Astrocyte of the hippocampus (primary cell): ENCODE data around the gene TRPC6.
A peak's percentile ranks its signal among the peaks of the same experiment; 100 is the strongest.

Source experiments
- DNase-seq: peaks from one replicate; pipeline ENCODE4 v3.0.0; 2011; ENCODE audit warnings: low read depth, low spot score

The TRPC6 gene

DNA sequence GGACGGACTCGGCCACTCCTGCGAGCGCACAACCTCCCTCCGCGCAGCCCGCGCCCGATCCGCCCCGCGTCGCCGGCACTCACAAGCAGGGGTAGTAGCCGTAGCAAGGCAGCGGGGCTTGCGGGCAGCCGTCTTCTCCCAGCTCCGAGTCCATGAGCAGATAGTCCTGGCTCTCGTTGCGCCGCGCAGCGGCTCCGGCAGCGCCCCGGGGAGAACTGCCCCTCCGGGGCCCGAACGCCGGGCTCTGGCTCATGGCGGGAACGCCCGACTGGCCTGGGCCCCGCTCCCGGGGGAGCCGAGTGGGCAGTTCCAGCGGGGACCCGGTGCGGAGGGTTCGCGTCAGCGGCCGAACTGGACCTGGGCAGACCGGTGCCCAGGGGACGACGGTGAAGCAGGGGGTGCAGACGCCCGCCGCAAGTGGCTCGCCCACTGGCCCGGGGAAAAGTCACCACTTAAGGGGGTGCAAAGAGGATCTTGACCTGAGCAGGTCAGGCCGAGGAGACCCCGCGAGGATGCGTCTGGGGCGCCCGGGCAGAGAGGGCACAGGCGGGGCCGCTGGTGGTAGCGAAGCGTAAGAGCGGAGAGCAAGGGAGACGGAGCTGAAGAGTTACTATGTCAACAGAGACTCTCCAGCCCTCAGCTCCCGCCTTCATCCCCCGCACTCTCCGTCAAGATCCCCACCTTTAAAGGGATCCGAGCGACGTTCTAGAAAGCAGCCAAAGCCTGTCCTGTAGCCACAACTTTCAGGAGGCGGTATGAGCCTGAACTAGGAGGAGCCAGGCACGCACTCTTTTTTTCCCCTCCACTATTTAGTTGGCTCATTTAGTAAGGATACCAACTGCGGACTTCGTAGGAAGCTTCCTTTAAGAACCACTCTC is at the start of gene TRPC6:
Gene TRPC6, minus strand, starts transcription at position 757 of the 878 bp plus-strand sequence. Its CDS starts 504 bp downstream, at position 253.
- peak; percentile 60 for DNase-seq

DNA sequence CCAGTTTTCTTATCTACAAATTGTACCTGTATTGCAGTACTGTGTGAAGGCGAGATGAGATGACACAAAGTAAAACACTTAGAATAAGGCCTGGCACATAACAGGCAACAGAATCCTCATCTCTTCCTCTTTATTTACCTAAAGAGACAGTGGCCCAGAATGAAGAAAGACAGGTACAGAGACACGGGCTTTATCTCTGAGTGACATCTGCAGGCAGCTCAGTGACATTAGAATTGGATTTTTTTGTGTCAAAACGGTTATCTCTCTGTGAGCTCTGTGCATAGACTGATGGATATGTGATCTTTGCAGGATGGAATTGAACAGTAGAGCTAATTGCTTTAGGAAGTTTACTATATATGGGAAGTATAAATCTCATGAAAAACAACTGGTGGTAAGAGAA is 36.2 kb upstream of the TRPC6 start:
- no peak for DNase-seq

DNA sequence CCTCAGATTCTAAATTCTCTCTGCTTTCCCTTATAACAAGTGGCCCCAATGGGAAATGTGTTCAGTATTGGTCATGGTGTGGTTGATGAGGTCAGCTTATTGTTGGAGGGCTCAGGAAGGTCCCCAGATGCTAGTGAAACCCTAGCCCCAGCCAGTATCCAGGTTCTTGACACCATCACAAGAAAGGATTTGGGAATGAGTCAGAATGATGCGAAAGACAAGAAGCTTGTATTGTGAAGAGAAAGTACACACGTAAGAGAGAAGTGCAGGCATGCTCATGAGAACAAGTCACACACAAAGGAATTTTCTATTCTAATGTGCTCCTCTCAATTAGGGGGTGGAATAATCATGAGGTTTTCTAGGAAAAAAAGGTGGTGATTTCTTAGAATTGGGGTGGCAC is 34.9 kb upstream of the TRPC6 start:
- peak; percentile 71 for DNase-seq

DNA sequence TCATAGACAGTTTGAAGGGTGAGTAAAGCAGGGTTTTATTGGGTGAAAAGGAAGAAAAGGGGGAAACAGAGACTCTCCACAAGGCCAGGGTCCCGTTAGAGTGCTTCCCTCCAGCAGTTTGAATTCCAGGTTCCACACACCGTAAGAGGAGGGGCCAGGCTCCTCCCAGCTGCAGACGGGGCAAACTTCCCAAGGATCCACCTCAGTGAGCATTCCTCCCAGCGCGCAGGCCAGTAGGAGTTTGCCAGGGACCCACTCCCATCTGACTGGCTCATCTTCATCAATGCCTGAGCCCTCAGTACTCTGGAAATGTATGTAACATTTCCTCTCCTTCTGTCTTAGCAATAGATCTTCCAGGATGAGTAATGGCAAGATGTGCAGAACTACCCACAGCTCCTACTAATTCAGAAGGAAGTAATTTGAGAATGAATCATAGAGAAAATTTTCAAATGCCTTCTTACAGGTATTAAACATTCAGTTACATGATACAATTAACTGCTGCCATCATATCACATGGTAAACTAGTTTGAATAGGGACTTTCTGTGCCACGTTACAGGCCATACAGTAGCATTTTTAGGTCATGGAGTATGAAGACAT is 34.0 kb upstream of the TRPC6 start:
- peak; percentile 11 for DNase-seq

DNA sequence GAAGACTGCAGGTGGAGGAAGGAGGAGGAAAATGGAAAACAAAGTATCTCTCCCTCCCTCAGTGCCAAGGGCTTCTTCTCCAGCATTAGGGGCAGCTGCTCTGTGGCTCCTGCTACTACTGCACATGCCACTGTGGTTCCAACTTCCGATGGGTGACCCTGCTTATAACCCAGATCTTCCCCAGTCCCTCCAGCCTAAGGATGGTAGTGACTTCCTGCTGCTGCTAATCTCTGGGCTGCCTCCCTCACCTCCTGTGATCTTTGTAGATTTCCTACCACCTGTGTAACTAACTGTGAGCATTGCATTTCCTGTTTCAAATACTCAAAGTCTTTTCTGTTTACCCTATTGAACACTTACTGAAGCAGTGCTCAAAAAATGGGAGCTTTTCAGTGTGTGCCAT is 28.7 kb upstream of the TRPC6 start:
- no peak for DNase-seq

DNA sequence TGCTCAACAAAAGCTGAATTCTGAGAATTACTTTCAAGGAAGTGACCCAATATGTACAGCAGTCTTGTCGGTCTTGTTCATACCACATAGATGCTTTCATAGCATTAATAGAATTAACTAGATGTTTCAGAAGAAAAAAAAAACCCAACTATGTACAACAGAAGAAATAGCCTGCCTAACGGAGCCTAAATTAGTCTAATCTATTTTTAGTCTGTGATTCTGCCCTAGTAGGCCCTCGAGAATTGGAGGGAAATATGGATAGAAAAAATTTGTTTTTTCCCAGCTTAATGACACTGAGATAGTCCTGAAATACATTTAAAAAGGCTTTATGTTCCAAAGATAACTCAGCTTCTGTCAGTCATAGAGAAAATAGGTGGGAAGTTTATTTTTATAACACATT is 17.1 kb upstream of the TRPC6 start:
- DNase-seq, result no peak

DNA sequence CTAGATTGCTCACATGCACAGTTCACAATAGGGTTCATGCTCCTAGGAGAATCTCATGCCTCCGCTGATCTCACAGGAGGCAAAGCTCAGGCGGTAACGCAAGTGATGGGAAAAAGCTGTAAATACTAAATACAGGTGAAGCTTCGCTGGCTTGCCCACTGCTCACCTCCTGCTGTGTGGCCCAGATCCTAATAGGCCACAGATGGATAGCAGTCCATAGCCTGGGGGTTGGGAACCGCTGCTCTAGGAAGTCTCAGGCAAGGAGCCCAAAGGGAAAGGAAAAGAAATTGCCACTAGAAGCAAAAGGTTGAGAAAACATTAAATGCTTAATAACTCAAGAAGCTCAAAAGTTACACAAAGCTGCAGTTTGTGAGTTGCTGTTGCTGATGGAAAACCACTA is 3.2 kb upstream of the TRPC6 start:
- DNase-seq, result no peak

DNA sequence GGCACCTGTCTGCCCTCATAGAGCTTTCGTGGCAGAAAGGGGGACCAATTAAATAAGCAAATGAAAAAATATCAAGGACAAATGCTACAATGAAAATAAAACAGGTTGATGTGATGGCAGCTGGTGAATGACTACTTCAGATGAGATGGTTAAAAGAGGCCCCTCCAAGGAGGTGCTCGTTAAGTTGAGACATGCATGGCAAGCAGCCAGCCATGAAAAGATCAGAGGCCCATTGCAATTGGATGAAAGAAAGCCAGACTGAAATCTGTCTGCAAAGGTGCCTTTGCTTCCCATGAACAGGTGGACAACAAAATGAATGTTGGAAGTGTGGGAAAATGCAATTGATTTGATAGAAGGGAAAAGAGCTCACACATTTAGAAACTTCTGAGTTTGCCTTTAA is 848 bp upstream of the TRPC6 start:
- DNase-seq, result peak; percentile 13

DNA sequence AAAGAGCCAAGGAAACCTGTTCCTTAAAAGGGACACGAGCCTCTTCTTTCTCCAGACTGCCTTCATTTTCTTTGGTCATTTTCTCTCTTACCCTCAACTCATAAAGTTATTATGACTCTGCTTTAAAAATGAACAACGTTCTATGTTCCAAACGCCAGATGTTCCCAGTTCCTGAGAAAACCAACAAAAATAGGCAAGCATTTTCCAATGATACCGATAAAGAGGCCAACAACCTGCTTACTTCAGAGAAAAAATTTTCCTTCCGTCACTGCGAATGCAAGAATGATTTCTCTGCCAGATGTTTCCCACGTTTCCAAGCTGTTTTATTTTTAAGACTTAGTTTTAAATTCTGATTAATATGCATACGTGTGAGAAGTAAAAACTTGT is 315 bp upstream of the TRPC6 start:
- DNase-seq, result no peak

DNA sequence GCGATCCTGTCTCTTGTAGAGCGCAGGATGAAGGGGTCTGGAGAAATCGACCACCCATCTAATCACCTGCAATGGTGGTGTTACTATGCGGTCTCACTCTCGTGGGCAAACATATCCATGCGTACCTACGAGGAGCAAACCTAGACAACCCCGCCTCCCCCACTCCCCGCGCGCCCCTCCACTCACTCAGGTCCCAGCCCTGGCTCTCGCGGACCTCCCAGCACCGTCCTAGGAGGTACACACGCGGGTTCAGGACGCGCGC is 887 bp downstream of the TRPC6 start:
- no peak for DNase-seq

DNA sequence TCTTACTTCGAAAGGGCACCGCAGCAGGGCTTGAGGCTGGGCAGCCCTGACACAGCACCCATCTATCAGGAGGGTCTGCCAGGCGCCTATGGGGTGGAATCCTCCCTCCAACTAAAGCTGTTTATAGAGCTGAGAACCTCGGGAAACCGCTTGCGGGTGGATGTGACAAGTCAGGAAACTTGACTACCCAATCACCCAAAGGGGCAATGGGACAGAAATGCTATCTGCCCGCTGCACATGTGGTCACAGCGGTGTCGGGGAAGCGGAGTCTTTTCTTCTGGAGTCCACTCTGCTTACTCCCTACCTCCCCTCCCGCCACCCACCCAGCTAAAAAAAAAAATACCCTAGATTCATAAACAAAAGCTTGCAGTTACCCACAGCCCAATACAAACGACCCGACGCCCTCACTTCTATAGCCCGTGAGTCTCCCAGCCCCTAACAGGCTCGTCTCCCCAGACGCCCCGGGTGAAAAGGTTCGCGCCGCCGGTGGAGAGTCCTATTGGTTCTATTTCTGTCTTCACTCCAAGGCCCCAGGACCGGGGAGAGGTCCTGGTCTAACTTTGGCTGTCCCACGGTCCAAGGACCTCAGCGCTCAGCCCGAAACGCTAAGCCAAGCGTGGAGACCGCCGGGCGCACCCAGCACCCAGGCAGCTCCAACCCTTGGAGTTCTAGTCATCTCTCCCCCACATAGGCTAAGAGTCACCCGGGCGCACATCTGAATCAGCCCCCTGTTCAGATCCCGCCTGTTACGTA is 1.4 kb downstream of the TRPC6 start:
- DNase-seq, result peak; percentile 40

DNA sequence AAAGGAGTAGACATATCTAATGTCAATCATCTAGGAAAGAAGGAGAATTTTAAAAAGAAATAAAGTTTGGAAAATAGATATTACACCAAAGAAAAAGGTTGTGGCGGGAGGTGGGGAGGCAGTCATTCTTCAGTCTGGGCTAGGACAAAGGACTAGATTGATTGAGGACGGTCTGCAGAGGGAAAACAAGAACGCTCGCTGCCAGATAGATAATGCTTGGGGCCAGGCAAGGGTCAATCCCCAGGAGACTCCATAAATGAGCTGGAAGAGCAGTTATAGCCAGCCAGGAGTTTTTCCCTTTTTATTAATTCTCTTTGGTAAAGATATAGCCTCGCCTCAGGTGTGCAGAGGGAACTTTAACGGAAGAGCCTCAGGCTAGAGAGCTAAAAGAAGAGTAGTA is 6.3 kb downstream of the TRPC6 start:
- no peak for DNase-seq

DNA sequence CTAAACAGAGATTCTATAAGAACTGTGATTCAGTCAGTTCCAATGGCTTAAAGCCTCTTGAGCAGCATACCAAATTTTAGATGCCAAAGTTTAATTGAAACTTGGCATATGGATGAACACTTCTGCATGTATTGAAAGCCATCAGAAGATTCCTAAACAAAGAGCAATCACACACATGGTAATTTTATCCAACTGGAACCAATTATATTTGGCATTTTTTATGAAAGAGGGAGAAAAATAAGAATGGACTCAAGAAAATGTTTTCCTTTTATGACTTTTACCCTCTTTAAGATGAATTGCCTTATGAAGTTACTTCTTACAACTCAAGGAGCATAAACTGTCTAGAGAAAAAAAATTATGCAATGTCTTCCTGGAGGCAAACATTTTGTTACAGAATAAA is 7.4 kb downstream of the TRPC6 start:
- DNase-seq, result no peak

DNA sequence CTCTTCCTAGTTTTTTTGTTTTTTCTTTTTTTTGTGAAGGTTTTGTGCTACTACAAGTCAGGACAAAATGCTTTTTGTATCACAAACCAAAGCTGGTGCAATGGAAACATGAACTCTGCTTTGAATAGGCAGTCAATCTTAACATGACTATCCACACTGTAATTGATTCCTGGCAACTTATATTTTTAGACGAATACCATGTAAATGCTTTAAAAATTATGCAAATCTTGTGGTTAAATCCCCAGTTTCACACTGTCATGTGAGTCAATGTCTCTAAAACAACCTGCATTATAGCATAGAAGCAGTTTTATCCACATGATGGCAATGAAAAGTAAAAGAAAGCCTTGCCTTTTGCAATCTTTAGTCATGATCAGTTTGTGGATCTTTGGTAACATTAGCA is 8.9 kb downstream of the TRPC6 start:
- DNase-seq, result peak; percentile 7

DNA sequence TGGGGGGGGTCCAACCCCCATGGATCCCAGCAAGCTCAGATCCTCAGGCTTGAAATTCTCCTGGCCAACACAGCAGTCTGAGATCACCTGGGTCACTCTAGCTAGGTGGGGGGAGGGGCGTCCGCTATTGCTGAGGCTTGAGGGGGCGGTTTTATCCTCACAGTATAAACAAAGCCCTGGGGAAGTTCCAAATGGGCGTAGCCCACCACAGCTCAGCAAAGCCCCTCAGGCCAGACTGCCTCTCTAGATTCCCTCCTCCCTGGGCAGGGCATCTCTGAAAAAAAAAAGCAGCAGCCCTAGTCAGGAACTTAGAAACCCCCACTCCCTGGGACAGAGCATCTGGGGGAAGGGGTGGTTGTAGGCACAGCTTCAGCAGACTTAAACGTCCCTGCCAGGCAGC is 16.7 kb downstream of the TRPC6 start:
- DNase-seq, result no peak

DNA sequence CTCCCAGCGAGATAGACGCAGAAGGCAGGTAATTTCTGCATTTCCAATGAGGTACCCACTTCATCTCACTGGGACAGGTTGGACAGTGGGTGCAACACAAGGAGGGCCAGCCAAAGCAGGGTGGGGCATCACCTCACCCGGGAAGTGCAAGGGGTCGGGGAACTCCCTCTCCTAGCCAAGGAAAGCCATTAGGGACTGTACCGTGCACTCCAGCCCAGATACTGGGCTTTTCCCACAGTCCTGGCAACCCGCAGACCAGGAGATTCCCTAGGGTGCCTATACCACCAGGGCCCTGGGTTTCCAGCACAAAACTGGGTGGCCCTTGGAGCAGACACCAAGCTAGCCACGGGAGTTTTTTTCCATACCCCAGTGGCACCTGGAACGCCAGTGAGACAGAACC is 17.2 kb downstream of the TRPC6 start:
- DNase-seq, result no peak

DNA sequence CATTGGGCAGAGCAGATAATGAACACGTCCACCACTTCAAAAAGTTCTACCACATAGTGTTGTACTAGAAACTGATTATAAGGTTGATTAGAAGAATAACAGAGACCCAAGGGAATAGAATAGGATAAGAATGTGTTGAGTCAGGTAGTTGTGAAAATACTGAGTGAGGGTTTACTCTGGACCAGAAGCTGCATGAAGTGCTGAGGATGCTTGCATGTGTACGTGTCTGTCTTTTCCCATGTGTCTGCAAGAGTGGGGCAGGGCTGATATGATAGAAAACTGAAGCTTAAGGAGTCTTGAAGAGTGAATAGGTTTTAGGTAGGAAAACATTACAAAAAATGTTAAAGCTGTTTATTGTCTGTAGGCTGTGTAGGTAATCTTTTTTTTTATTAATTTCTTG is 20.6 kb downstream of the TRPC6 start:
- no peak for DNase-seq

DNA sequence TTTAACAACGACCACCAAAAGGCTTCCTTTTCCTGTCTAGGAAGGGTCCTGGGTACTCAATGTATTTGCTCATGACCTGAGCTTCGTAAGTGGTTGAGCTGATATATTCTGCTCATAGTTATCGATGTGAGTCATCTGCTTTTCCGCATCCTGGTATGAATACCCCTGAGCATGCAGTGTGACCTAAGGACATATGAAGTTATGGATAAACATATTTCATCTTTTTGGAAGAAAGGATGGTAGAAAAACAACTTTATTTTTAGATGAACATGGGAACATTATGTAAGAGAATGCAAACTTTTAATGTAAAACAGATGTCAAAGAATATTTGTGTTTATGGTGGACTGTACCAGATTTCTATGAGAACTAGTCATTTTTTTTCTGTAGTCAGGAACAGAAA is 28.4 kb downstream of the TRPC6 start:
- DNase-seq, result no peak

DNA sequence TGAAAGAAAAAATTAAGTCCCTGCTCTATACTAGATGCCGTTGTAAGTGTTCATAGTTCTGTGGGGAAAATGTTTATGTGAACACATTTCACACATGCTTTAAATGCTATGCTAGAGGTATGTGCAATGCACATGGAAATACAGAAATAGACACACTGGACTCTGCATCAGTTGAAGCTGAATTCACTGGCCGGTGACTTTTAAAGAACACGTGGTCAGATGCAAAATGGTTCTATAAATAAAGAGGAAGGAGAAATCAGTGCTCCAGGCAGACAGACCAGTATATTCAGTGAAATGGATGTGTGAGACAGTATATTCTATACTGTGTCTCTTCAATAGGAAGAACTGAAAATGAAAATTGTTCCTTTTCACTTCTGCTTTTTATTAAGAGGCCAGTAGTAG is 29.9 kb downstream of the TRPC6 start:
- DNase-seq, result no peak

DNA sequence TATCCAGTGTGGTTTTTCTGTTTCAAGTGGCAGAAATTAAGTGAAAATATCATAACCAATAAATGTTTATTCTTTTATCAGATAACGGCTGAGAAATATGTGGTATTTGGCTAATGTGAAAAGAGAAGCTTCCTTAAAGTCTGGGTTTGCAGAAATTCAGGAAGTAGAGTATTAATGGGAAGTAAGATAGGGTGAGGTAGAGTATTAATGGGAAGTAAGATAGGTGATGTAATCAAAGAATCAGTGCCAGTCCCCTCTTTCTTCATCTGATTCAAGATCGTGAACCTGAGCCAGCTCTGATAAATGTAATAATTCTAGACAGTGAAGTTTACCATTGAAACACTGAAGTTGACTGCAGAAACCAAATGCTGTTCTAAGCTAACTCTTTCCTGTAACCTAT is 30.9 kb downstream of the TRPC6 start:
- no peak for DNase-seq

DNA sequence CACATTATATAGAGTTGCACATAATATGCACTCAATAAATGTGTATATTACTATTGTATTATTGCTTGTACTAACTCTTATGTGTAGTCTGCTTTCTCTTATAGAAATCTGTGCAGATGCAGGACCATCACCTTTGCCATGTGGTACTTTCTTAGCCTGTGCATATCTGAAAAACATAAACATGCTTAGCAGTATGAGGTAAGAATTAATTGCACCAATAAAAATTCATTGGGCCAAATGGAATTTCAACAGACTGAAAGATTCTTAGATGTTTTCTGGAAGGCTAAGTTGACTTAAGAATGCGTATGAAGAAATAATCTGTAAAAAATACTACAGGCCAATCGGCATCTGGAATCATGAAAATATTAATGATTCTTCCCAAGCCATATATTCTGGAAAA is 55.3 kb downstream of the TRPC6 start:
- DNase-seq, result no peak

DNA sequence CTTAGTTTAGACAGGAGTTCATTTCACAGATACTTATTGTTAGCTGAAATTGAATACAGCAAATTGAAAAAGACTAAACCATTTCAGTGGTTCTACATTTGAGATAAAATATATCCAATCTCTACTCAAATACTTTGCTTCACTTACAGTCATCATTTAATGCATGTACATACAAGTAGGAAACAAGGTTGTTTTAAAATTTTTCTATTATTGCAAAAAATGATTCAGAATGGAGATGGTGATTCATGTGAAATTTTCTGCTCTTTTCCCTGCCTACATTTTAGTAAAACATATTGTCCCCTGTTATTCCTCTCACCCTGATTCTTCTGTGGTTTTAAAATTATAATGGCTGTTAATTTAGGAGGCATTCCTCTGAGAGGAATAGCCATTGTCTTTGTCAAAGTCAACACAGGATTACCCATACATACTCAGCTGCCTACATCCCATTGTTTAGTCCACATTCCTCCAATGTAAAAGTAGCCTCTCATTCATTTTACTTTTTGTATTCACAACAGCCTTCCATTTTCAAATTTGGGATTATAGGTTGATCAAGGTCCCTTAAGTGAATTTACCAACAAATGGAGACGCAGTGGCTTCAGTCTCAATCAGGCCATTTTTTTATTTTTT is 60.1 kb downstream of the TRPC6 start:
- DNase-seq, result no peak

DNA sequence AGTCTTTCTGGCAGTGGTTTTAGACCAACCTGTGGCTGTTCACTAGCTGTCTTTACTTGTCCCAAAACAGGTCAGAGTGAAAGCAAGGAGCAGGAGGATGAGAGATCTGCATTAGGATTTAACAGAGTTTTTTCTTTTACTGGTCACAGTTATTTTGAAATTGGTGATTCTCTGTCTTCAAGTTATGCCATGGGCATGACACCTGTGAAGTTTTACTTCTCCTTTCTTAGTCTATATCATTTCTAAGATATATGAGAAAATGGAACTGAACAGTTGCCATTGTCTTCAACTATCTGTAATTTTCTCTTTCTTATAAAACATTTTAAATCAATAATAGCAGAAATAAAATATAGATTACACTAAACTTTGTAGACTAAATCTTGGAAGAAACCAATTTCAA is 60.6 kb downstream of the TRPC6 start:
- no peak for DNase-seq
